Measurements from ENCODE around the gene GPR68.
"Not testable (repeated sequence)": the region's sequence is repeated elsewhere in the genome, so short reads cannot be mapped to it uniquely, and the experiment has no call there.

GPR68 gene

DNA sequence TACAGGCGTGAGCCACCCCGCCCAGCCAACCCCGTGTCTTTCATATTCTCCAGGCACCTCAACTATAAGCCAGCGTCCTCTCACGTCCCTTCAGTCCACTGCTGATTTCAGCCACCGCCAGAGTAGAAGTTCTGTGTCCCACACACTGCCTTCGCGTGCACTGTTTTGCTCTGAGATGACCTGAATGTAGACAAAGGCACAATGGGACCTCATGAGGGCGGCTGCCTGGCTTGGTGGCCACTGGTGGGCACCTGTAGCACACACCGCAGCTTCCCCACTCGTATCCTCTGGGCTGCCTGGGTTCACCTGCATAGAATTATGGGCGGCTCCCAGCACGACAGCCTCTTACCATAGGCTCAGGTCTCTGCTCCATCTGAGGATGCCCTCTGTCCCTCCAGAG lies 57.2 kb downstream of the GPR68 start:
- no peak for DNase-seq

DNA sequence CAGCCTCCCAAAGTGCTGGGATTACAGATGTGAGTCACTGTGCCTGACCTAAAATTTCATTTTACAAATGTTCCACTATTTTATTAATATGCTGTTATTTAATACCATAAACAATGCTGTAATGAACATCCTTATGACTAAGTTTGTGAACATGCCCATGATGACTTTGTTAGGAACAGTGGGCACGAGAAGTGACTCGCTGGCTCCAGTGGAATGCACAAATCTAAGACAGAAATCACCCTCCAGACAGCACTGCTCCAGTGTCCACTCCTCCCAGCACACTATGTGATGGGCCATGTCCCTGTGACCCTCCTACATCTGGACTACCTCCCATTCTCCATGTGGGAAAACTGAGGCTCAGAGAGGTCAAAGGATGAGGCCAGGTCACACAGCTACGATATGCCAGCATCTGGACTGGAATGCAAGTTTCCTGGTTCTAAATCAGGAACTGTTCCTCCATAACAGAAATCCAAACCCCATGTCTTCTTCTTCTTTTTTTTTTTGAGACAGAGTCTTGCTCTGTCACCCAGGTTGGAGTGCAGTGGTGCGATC lies 57.9 kb downstream of the GPR68 start:
- DNase-seq: no peak

DNA sequence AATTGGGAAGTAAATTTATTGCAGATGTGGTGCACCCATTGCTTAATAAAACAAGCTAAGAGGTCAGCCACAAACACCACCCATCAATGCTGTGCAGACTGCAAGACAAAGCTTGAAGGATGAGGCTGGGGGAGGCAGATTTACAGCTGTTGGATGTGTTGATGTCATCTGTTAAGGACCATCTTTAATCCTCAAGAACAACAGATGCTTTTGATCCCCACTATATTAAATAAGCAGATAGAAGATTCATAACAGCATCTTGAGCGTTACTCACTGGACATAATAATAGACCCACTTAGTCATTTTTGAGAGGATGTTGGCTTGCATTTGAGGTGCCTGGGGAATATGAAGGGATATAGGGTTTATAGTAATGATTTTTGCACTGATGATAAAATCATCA lies 58.8 kb downstream of the GPR68 start:
- DNase-seq: no peak

DNA sequence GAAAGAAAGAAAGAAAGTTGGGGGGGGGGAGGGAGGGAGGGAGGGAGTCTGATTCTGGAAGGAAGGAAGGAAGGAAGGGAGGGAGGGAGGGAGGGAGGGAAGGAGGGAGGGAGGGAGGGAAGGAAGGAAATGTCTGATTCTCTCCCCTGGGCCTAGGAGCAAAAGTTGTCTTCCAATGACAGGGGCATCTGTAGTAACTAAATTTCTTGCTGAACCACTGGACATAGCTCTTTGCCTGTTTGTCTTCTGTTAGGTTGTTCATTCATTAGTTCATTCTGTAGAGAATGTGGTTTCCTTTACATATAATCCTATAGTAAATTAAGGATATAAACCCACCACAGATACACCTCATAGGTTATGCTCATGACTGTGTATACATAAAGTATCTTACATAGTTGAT lies 59.9 kb downstream of the GPR68 start:
- no peak for DNase-seq

DNA sequence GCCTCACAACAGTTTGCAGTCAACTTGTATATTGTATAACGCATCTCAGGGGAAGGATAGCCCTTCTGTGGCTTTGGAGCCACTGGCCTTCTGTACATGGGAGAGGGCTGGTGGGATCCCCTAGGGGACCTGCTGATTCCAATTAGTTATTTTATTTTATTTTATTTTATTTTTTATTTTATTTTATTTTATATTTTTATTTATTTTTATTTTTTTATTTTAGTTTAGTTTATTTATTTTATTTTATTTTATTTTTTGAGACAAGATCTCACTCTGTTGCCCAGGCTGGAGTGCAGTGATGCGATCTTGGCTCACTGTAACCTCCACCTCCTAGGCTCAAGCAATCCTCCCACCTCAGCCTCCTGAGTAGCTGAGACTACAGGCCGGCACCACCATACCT lies 61.8 kb downstream of the GPR68 start:
- not testable (repeated sequence) for DNase-seq

All from activated CD4-positive, alpha-beta T cell treated with anti-CD3 and anti-CD28 coated beads, Interleukin-2, amount 50 U/mL, for 16 hours (primary cell).